ENCODE measurements around the gene SH3TC2.

GRCh38 chr5:149030392-149030791 lies 32.5 kb downstream of the SH3TC2 start:
- TF ChIP-seq CTCF (conservative IDR thresholded peaks at IDR 0.05) (no peak), EZH2 (IDR thresholded peaks at IDR 0.05; ENCODE audit: low read depth) (no peak)

All from PC-9 (cell line).